NCI-H446 treated with DMSO at 0.1 percent for 48 hours (cell line): ENCODE results near the gene IL1RAPL2.

Experiments used
- DNase-seq: peaks from one replicate; lab custom pipeline; 2025; lab: John Stamatoyannopoulos, UW

IL1RAPL2 gene

GRCh38 chrX:105267167-105267566 lies 701.2 kb downstream of the IL1RAPL2 start:
- no peak for DNase-seq

GRCh38 chrX:105269386-105269785 lies 703.4 kb downstream of the IL1RAPL2 start:
- no peak for DNase-seq

- DNase-seq, result no peak
These were observed 707.3 kb downstream of the IL1RAPL2 start for GRCh38 chrX:105273326-105273725.

GRCh38 chrX:105274091-105274490 lies 708.1 kb downstream of the IL1RAPL2 start:
- DNase-seq, result no peak

- DNase-seq, result no peak
These were observed 711.1 kb downstream of the IL1RAPL2 start for GRCh38 chrX:105277132-105277531.

- DNase-seq, result no peak
These were observed 716.1 kb downstream of the IL1RAPL2 start for GRCh38 chrX:105282077-105282476.

- DNase-seq, result no peak
These were observed 731.0 kb downstream of the IL1RAPL2 start for GRCh38 chrX:105297041-105297440.

GRCh38 chrX:105299286-105299685 lies 733.3 kb downstream of the IL1RAPL2 start:
- DNase-seq, result no peak

GRCh38 chrX:105302246-105302645 lies 736.2 kb downstream of the IL1RAPL2 start:
- no peak for DNase-seq

- no peak for DNase-seq
These were observed 741.8 kb downstream of the IL1RAPL2 start for GRCh38 chrX:105307762-105308161.

- no peak for DNase-seq
These were observed 747.6 kb downstream of the IL1RAPL2 start for GRCh38 chrX:105313596-105313995.

GRCh38 chrX:105314458-105314857 lies 748.5 kb downstream of the IL1RAPL2 start:
- DNase-seq, result no peak

GRCh38 chrX:105315248-105315647 lies 749.2 kb downstream of the IL1RAPL2 start:
- DNase-seq, result no peak

- no peak for DNase-seq
These were observed 751.1 kb downstream of the IL1RAPL2 start for GRCh38 chrX:105317117-105317516.

- no peak for DNase-seq
These were observed 757.9 kb downstream of the IL1RAPL2 start for GRCh38 chrX:105323928-105324327.

- no peak for DNase-seq
These were observed 762.8 kb downstream of the IL1RAPL2 start for GRCh38 chrX:105328773-105329172.

GRCh38 chrX:105331244-105331643 lies 765.2 kb downstream of the IL1RAPL2 start:
- DNase-seq, result no peak

- DNase-seq, result no peak
These were observed 781.4 kb downstream of the IL1RAPL2 start for GRCh38 chrX:105347373-105347772.

- DNase-seq, result no peak
These were observed 783.5 kb downstream of the IL1RAPL2 start for GRCh38 chrX:105349476-105349875.

- no peak for DNase-seq
These were observed 809.8 kb downstream of the IL1RAPL2 start for GRCh38 chrX:105375816-105376215.

- DNase-seq, result no peak
These were observed 858.7 kb downstream of the IL1RAPL2 start for GRCh38 chrX:105424729-105425128.

- no peak for DNase-seq
These were observed 885.4 kb downstream of the IL1RAPL2 start for GRCh38 chrX:105451401-105451800.

GRCh38 chrX:105458846-105459245 lies 892.8 kb downstream of the IL1RAPL2 start:
- DNase-seq, result no peak

GRCh38 chrX:105460376-105460775 lies 894.4 kb downstream of the IL1RAPL2 start:
- peak; percentile 38 for DNase-seq

GRCh38 chrX:105461016-105461415 lies 895.0 kb downstream of the IL1RAPL2 start:
- no peak for DNase-seq
